Trophoblast cell (in vitro differentiated cells and primary cell): ENCODE results near the gene TUBB1.

Experiments used
- DNase-seq, 2 donors: peaks; one replicate each; pipeline ENCODE4 v3.0.0-alpha.2; 2016
- H2AFZ ChIP-seq: 2 replicates; pipeline ENCODE4 v1.6.1; 2013; ENCODE audit warnings: low read length, moderate library complexity, mild to moderate bottlenecking; ENCODE audit not compliant: insufficient read depth, poor library complexity
- H2AK5ac ChIP-seq: 2 replicates; pipeline ENCODE4 v1.6.1; 2013; ENCODE audit warnings: mild to moderate bottlenecking, low read length
- H2BK120ac ChIP-seq: 2 replicates; pipeline ENCODE4 v1.6.1; 2013; ENCODE audit warnings: low read length, mild to moderate bottlenecking, moderate library complexity; ENCODE audit not compliant: insufficient read depth, poor library complexity
- H2BK12ac ChIP-seq: 2 replicates; pipeline ENCODE4 v1.6.1; 2013; ENCODE audit warnings: mild to moderate bottlenecking, low read length, moderate library complexity
- H2BK5ac ChIP-seq: 2 replicates; pipeline ENCODE4 v1.6.1; 2013; ENCODE audit warnings: low read length, low read depth, moderate library complexity, mild to moderate bottlenecking; ENCODE audit not compliant: poor library complexity
- H3K14ac ChIP-seq: 2 replicates; pipeline ENCODE4 v1.6.1; 2013; ENCODE audit warnings: mild to moderate bottlenecking, low read length
- H3K18ac ChIP-seq: 2 replicates; pipeline ENCODE4 v1.6.1; 2013; ENCODE audit warnings: mild to moderate bottlenecking, low read length
- H3K23ac ChIP-seq: 2 replicates; pipeline ENCODE4 v1.6.1; 2013; ENCODE audit warnings: low read length
- H3K27ac ChIP-seq: 2 replicates; pipeline ENCODE4 v1.5.1; 2013; ENCODE audit warnings: low read depth, mild to moderate bottlenecking, inconsistent platforms, low read length, moderate library complexity
- H3K27me3 ChIP-seq: 2 replicates; pipeline ENCODE4 v1.6.1; 2013; ENCODE audit warnings: inconsistent platforms, mild to moderate bottlenecking, low read length, moderate library complexity; ENCODE audit not compliant: insufficient read depth
- H3K36me3 ChIP-seq, 2 experiments: 1 replicate in 1 of 2; 2 replicates in 1 of 2; pipeline ENCODE4 v1.6.1; 2013; ENCODE audit warnings: low read length in 2 of 2, mild to moderate bottlenecking in 2 of 2, moderate library complexity in 1 of 2; ENCODE audit not compliant: insufficient read depth in 2 of 2, control insufficient read depth in 1 of 2
- H3K4ac ChIP-seq: 2 replicates; pipeline ENCODE4 v1.6.1; 2013; ENCODE audit warnings: low read depth, mild to moderate bottlenecking, low read length, moderate library complexity
- H3K4me1 ChIP-seq, 2 experiments: 1 replicate in 1 of 2; 2 replicates in 1 of 2; pipeline ENCODE4 v1.6.1; 2013; ENCODE audit warnings: low read length in 2 of 2, mild to moderate bottlenecking in 2 of 2, moderate library complexity in 1 of 2; ENCODE audit not compliant: insufficient read depth in 2 of 2, control insufficient read depth in 1 of 2
- H3K4me2 ChIP-seq: 2 replicates; pipeline ENCODE4 v1.6.1; 2013; ENCODE audit warnings: inconsistent platforms, mild to moderate bottlenecking, low read length, moderate library complexity
- H3K4me3 ChIP-seq: 2 replicates; pipeline ENCODE4 v1.5.1; 2013; ENCODE audit warnings: mild to moderate bottlenecking, low read depth, low read length, inconsistent platforms
- H3K79me1 ChIP-seq: one replicate; pipeline ENCODE4 v1.6.1; 2013; ENCODE audit warnings: low read length
- H3K79me2 ChIP-seq: 2 replicates; pipeline ENCODE4 v1.6.1; 2013; ENCODE audit warnings: low read length, mild to moderate bottlenecking; ENCODE audit not compliant: control insufficient read depth, insufficient read depth, poor library complexity
- H3K9ac ChIP-seq: 2 replicates; pipeline ENCODE4 v1.6.1; 2013; ENCODE audit warnings: mild to moderate bottlenecking, low read length
- H3K9me3 ChIP-seq: 2 replicates; pipeline ENCODE4 v1.6.1; 2013; ENCODE audit warnings: low read depth, mild to moderate bottlenecking, control low read depth, inconsistent platforms, low read length; ENCODE audit not compliant: insufficient read depth
- H4K12ac ChIP-seq: 2 replicates; pipeline ENCODE4 v1.6.1; 2013; ENCODE audit warnings: low read depth, mild to moderate bottlenecking, low read length, moderate library complexity
- H4K8ac ChIP-seq: 2 replicates; pipeline ENCODE4 v1.6.1; 2013; ENCODE audit warnings: low read depth, mild to moderate bottlenecking, low read length, moderate library complexity
- H4K91ac ChIP-seq: one replicate; pipeline ENCODE4 v1.6.1; 2013; ENCODE audit warnings: low read depth, mild to moderate bottlenecking, low read length, moderate library complexity
- WGBS: extraction: QIAGEN DNeasy Blood & Tissue Kit; methylation state at CpG from one replicate; pipeline ENCODE4 v1.1.7; 2013; ENCODE audit warnings: missing lambda C conversion rate; ENCODE audit not compliant: insufficient read length, insufficient coverage; ENCODE audit errors: extremely low coverage; 5-methylcytosine and 5-hydroxymethylcytosine counted together

The TUBB1 gene

DNA sequence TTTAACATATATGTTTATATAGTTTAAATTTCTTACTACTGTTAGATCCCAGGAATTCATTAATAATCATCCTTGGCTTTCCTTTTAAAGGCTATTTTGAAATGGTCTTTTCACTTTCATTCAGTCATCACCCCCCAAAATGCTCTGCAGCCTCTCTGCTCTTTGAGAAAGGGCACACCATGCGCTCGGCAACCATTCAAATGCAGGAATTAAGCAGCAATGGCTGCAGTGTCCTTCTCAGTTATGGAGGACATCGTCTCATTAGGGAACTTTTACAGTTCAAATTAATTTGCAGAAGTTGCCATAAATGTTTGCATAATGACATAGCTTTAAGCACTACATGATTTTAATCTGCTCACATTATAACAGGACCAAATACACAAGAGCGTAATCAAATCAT lies 6.3 kb downstream of the TUBB1 start:
- no peak overlapping the region for H4K12ac ChIP-seq

GRCh38 chr20:59026904-59027740 lies 7.9 kb downstream of the TUBB1 start:
- H3K27me3 ChIP-seq = no peaks in the 10 kb centered on the region
- H4K12ac ChIP-seq = no peak overlapping the region
- no peak overlapping the region for H3K9ac ChIP-seq
- H2AK5ac ChIP-seq = no peak overlapping the region
- no peak overlapping the region for H2BK5ac ChIP-seq
- DNase-seq = no peak
- H2BK12ac ChIP-seq = no peak overlapping the region
- no CpG with 5 or more reads among the region's 5 CpGs for WGBS
- no peak overlapping the region for H3K4me3 ChIP-seq
- peaks cover 6% of the 10 kb centered on the region for H3K79me1 ChIP-seq
- no peak overlapping the region for H3K14ac ChIP-seq
- no peak overlapping the region for H3K4me2 ChIP-seq
- H3K4me1 ChIP-seq = peaks cover 4 to 5% of the 10 kb centered on the region in 2 experiments
- H3K79me2 ChIP-seq = peaks cover 9% of the 10 kb centered on the region
- H2AFZ ChIP-seq = no peak overlapping the region
- no peak overlapping the region for H3K4ac ChIP-seq
- no peak overlapping the region for H3K23ac ChIP-seq
- no peak overlapping the region for H4K8ac ChIP-seq
- peaks cover 2% of the 10 kb centered on the region for H3K9me3 ChIP-seq
- no peak overlapping the region for H3K18ac ChIP-seq
- no peak overlapping the region for H2BK120ac ChIP-seq
- H3K36me3 ChIP-seq = peaks cover 18 to 33% of the 10 kb centered on the region in 2 experiments
- H3K27ac ChIP-seq = no peak overlapping the region
- H4K91ac ChIP-seq = no peak overlapping the region

More for the DNA sequence above, 6.3 kb downstream of the TUBB1 start:
- no peak overlapping the region for H2AK5ac ChIP-seq
- H3K27me3 ChIP-seq = no peaks in the 10 kb centered on the region
- no peak overlapping the region for H4K91ac ChIP-seq
- peaks cover 18 to 33% of the 10 kb centered on the region in 2 experiments for H3K36me3 ChIP-seq
- no peak overlapping the region for H3K9ac ChIP-seq
- no peak overlapping the region for H3K18ac ChIP-seq
- no peak overlapping the region for H3K4me3 ChIP-seq
- no peak overlapping the region for H2BK12ac ChIP-seq
- H3K23ac ChIP-seq = no peak overlapping the region
- no peak overlapping the region for H3K4me2 ChIP-seq
- H3K79me1 ChIP-seq = no peaks in the 10 kb centered on the region
- no peak overlapping the region for H3K14ac ChIP-seq
- H3K4ac ChIP-seq = no peak overlapping the region
- no peak overlapping the region for H4K8ac ChIP-seq
- peaks cover 2% of the 10 kb centered on the region for H3K9me3 ChIP-seq
- WGBS = no CpG with 5 or more reads among the region's 4 CpGs
- H2AFZ ChIP-seq = no peak overlapping the region
- H2BK5ac ChIP-seq = no peak overlapping the region
- no peak overlapping the region for H3K27ac ChIP-seq
- DNase-seq = no peak
- H3K4me1 ChIP-seq = no peaks in the 10 kb centered on the region
- no peaks in the 10 kb centered on the region for H3K79me2 ChIP-seq
- H2BK120ac ChIP-seq = no peak overlapping the region

- H3K4me2 ChIP-seq = no peak overlapping the region
- peaks cover 2% of the 10 kb centered on the region for H3K9me3 ChIP-seq
- no peak overlapping the region for H4K8ac ChIP-seq
- no peak overlapping the region for H2BK12ac ChIP-seq
- no peak overlapping the region for H3K14ac ChIP-seq
- H3K18ac ChIP-seq = no peak overlapping the region
- no peak overlapping the region for H3K27ac ChIP-seq
- no peaks in the 10 kb centered on the region for H3K27me3 ChIP-seq
- peaks cover 9% of the 10 kb centered on the region for H3K79me2 ChIP-seq
- no peak overlapping the region for H3K4ac ChIP-seq
- no peak overlapping the region for H3K23ac ChIP-seq
- no peak overlapping the region for H2AK5ac ChIP-seq
- H3K4me3 ChIP-seq = no peak overlapping the region
- H2AFZ ChIP-seq = no peak overlapping the region
- no peak overlapping the region for H4K91ac ChIP-seq
- no peak overlapping the region for H3K9ac ChIP-seq
- H3K36me3 ChIP-seq = peaks cover 16 to 30% of the 10 kb centered on the region in 2 experiments
- WGBS = no CpG with 5 or more reads among the region's 8 CpGs
- H2BK5ac ChIP-seq = no peak overlapping the region
- no peak for DNase-seq
- H3K79me1 ChIP-seq = peaks cover 6% of the 10 kb centered on the region
- no peak overlapping the region for H2BK120ac ChIP-seq
- H3K4me1 ChIP-seq = peaks cover 4 to 5% of the 10 kb centered on the region in 2 experiments
- H4K12ac ChIP-seq = no peak overlapping the region
Observed at GRCh38 chr20:59027741-59028320, 8.6 kb downstream of the TUBB1 start.

DNA sequence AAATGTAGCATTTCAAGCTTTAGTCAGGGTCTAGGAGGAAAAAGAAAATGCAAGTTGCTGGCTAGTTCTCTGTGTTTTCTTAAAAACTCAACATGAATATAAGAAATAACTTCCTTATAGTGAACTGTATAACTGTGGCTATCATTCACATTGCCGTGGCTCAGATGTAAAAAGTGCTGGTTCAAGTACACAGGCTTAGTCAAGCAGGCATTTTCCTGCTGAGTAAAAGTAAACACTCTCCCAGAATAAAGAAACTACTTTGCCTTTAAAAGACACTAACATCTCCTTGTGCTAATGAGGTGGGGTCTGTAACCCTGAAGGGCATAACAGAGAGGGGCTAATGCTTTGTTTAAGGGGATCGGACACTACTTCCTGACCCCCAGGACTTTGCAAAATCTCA lies 9.6 kb downstream of the TUBB1 start:
- H2AFZ ChIP-seq = no peak overlapping the region
- H2AK5ac ChIP-seq = no peak overlapping the region
- no peak overlapping the region for H3K14ac ChIP-seq
- no peak overlapping the region for H4K12ac ChIP-seq
- H3K4me1 ChIP-seq = peaks cover 4 to 5% of the 10 kb centered on the region in 2 experiments
- H4K91ac ChIP-seq = no peak overlapping the region
- H3K9me3 ChIP-seq = no peaks in the 10 kb centered on the region
- H3K79me1 ChIP-seq = peaks cover 6% of the 10 kb centered on the region
- H3K23ac ChIP-seq = no peak overlapping the region
- no peak overlapping the region for H3K27ac ChIP-seq
- H3K79me2 ChIP-seq = peaks cover 9% of the 10 kb centered on the region
- WGBS = no CpG with 5 or more reads among the region's 2 CpGs
- H2BK120ac ChIP-seq = no peak overlapping the region
- no peak overlapping the region for H3K4me3 ChIP-seq
- H3K9ac ChIP-seq = no peak overlapping the region
- H2BK5ac ChIP-seq = no peak overlapping the region
- no peak overlapping the region for H4K8ac ChIP-seq
- no peak overlapping the region for H3K4ac ChIP-seq
- peaks cover 11 to 23% of the 10 kb centered on the region in 2 experiments for H3K36me3 ChIP-seq
- no peak overlapping the region for H3K18ac ChIP-seq
- no peak overlapping the region for H2BK12ac ChIP-seq
- DNase-seq = no peak
- H3K4me2 ChIP-seq = no peak overlapping the region
- H3K27me3 ChIP-seq = no peaks in the 10 kb centered on the region
